Uterine smooth muscle cell (primary cell): ENCODE measurements around the gene ESYT1. TPM values are rescaled to one million over a fixed set of nuclear protein-coding genes. Genes with fewer than 3 reads are reported as not detected.

Experiments
- total RNA-seq: library from RNA; depleted of rRNA; stranded (reverse); fragments of >200 nt; gene quantifications from 2 replicates; pipeline ENCODE4 v1.2.3, GENCODE V29; 2014

The ESYT1 gene, protein sequence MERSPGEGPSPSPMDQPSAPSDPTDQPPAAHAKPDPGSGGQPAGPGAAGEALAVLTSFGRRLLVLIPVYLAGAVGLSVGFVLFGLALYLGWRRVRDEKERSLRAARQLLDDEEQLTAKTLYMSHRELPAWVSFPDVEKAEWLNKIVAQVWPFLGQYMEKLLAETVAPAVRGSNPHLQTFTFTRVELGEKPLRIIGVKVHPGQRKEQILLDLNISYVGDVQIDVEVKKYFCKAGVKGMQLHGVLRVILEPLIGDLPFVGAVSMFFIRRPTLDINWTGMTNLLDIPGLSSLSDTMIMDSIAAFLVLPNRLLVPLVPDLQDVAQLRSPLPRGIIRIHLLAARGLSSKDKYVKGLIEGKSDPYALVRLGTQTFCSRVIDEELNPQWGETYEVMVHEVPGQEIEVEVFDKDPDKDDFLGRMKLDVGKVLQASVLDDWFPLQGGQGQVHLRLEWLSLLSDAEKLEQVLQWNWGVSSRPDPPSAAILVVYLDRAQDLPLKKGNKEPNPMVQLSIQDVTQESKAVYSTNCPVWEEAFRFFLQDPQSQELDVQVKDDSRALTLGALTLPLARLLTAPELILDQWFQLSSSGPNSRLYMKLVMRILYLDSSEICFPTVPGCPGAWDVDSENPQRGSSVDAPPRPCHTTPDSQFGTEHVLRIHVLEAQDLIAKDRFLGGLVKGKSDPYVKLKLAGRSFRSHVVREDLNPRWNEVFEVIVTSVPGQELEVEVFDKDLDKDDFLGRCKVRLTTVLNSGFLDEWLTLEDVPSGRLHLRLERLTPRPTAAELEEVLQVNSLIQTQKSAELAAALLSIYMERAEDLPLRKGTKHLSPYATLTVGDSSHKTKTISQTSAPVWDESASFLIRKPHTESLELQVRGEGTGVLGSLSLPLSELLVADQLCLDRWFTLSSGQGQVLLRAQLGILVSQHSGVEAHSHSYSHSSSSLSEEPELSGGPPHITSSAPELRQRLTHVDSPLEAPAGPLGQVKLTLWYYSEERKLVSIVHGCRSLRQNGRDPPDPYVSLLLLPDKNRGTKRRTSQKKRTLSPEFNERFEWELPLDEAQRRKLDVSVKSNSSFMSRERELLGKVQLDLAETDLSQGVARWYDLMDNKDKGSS
- 475 and 484 TPM in 2 replicates for total RNA-seq

DNA sequence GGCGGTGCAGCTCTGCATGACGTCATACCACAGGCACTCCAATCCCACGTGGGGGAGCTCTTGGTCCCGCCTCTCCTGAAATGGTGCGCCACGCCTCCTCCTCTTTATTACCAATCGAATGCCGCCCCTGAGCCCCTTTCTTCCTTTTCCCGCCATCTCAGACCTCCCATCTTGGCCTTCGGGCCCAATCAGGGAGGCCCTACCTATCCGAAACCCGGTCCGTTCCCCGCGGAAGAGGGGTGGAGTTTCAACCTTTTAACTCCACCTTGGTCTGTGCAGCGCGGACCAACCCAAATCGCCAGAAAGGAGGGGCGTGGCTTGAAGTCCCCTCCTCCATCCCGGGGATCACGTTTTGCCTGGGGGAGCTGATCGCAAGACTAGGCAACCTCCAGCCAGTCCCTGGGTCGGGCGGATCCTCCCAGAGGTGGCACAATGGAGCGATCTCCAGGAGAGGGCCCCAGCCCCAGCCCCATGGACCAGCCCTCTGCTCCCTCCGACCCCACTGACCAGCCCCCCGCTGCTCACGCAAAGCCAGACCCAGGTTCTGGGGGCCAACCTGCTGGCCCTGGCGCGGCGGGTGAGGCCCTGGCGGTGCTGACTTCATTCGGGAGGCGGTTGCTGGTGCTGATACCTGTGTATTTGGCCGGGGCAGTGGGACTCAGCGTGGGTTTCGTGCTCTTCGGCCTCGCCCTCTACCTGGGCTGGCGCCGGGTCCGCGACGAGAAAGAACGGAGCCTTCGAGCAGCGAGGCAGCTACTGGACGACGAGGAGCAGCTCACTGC, at the start of gene ESYT1:
Gene ESYT1 (plus strand): TSS at position 380 of the 782 bp plus-strand sequence. CDS start 53 bp downstream, at position 433.

DNA sequence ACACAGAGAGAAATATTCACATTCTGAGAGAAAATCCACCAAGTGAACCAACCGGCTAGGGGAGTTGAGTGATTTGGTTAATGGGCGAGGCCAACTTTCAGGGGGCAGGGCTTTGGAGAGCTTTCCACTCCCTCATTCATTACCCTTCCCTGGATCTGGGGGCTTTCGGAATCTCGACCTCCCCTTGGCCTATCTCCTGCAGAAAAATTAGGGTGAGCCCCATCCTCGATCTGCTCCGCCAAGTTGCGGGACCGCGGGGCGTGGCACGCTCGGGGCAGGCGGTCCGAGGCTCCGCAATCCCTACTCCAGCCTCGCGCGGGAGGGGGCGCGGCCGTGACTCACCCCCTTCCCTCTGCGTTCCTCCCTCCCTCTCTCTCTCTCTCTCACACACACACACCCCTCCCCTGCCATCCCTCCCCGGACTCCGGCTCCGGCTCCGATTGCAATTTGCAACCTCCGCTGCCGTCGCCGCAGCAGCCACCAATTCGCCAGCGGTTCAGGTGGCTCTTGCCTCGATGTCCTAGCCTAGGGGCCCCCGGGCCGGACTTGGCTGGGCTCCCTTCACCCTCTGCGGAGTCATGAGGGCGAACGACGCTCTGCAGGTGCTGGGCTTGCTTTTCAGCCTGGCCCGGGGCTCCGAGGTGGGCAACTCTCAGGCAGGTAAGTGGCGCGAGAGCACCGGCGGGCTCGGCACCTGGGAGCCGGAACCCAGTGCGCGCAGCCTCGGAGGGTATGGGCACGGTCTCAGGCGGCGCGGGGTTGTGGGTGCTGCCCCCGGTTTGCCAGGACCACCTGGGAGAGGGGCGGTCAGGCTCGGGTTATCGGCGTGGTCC, 48.1 kb upstream of the ESYT1 start, which contains the start of gene ERBB3:
Gene ERBB3 (plus strand): TSS at position 443 of the 833 bp plus-strand sequence. CDS start 136 bp downstream, at position 579.

DNA sequence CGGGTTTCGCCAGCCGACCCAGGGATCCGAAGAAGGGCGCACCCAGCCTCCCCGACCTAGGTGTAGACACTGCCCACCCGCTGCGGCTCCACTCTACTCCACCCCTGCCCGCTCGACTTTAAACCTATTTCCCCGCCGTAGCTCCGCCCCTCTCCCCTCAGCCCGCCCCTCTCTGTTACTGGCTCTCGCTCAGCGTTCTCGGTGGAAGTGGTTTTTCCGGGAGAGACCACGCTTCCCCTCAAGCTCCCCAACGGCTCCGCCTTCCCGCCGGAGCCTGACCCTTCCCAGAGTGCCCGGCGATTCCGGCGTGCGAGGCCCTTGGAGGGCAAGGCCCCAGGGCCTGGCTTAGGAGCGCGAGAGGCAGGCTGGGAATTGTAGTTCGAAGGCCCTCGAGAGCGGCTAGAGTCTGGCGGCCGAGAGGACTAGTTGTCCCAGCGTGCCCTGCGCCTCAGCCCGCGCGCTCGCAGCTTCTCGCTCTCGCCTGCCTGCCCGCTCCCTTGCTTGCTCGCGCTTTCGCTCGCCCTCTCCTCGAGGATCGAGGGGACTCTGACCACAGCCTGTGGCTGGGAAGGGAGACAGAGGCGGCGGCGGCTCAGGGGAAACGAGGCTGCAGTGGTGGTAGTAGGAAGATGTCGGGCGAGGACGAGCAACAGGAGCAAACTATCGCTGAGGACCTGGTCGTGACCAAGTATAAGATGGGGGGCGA, 23.8 kb upstream of the ESYT1 start, which contains the start of gene PA2G4:
Gene PA2G4 (plus strand): TSS at position 451 of the 706 bp plus-strand sequence. CDS start 179 bp downstream, at position 630.

DNA sequence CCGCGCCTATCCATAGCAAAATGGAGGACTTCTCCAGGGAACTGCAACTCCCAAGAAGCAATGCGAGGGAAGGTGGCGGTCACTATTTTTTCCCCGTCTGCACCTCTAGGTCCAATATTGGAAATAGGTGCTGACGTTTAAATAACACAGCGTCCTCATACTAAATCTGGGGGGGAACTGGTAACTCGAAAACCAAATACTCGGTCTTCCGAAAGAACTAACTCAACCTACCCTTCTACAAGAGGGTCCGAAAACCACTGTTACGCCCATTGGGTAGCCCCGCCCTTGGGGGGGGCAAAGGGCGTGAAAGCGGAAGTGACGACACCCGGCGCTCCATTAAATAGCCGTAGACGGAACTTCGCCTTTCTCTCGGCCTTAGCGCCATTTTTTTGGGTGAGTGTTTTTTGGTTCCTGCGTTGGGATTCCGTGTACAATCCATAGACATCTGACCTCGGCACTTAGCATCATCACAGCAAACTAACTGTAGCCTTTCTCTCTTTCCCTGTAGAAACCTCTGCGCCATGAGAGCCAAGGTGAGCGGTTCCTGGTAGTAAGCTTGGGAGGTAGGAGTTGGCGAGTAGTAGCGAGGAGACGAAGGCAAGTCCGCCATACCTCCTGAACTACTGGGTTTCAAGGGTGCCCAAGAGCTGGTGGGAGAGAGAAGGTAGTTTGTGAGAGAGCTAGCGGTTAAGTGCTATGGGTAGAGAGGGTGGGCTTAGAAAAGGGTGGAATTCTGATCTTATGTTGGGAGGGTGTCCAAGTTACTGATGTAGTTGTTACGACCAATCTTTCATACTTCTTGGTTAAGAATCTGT, 11.6 kb upstream of the ESYT1 start, which contains the start of gene RPL41:
Gene RPL41 (plus strand): TSS at position 367 of the 815 bp plus-strand sequence.

DNA sequence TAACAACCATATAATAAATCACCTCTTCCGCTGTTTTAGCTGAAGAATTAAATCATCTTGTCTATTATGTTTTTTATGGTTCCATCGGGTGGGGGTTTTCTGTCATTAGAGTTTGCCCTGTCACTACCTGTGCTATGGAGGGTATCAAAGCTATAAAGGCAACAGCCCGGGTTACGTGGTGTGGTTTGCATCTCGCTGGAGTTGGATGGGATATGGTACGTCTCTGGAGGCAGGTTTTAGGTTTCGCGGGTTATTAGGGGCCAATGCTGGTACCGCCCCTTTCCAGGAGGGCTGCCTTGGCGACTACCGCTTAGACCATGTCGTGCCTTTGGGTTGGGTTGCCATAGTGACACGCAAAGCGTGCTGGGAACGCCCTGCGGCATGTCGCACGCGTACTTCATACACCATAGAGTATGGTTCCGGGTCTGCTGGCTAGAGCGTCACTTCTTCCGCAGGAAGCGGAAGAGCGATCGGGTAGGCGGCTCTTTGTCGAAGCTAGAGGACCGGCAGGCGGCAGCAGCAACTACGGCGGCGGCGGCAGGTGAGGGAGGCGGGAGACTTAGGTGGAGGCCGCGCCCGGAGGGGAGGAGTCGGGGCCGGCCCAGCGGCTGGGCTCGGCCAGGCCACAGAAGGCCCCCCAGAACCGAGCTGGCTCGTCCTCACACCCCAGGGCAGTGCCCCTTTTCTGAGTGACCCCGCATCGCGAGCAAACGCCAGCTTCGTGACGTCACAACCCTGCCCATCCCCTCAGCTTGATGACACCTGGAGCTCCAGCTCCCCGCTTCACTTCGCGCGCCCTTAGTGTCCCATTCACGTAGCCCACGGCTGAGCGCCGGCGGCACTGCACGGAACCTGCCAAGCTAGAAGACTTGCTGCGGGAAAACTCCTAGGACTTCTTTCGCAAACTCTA, 10.0 kb upstream of the ESYT1 start, which contains the start of gene ZC3H10:
Gene ZC3H10 (plus strand): TSS at position 489 of the 910 bp plus-strand sequence. CDS start 2,297 bp downstream, outside the sequence.

DNA sequence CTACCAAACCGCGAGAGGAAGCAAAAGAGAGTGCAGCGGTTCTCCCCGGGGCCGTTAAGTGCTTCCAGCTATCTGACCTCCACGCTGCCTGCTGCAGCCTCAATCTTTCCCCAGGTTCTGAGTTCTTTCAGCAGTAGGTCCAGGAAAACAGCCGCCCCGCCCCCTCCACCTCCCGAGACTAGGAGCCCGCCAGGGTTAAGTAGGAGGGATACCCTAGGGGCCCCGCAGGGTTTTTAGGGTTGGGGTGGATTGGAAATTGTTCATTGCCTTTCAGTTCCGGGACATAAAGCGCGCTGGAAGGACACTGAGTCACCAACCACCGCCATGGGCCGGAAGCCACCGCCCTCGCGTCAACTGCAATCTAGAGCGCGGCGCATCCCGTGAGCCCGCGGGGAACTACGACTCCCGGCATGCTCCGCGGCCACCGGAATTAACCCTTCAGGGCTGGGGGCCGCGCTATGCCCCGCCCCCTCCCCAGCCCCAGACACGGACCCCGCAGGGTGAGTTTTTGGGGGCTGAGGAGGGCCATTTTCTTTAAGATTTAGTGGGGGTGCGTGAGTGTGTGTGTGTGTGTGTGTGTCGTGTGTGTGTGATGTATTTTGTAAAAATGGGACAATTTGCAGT, 24.2 kb downstream of the ESYT1 start, which contains the start of gene MYL6B:
Gene MYL6B (plus strand): TSS at position 456 of the 624 bp plus-strand sequence. CDS start 1,332 bp downstream, outside the sequence.

DNA sequence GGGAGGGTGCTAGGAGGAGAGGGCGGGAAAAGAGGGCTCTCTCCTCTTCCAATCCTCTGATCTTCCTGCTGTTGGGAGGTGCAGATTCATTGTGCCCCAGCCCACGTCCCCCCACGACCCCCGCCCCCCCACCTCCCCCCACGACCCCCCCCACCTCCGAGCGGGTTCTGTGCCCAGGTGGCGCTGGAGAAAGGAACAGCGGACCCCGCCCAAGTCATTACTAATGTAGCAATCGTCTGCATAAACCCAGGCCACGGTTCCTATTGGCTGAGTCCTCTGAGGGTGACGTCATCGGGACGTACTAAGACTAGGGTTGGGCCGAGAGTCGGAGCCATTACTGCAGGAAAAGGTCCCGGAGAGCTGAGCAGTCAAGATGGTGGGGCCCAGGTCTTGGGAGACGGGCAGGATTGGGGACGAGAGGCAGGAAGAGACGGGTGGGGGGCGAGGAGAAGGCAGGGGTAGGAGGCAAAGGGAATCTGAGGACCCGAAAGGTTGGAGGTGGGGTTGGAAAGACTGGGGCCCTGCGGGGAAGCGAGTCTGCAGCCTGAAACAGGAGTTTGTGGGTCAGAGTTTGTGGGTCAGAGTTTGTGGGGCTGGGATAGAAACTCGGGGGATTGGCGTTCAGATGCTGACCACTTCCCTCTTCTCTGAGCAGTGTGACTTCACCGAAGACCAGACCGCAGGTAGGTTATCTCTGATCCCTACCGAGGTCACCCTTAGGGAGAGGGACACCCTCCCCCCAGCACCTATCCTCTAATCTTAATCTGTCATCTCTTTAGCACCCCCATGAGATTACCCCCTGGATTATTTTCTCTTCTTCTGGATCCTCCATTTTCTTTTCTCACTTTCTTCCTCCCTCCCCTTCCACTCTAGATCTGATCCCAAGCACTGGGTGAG, 30.2 kb downstream of the ESYT1 start, which contains the start of gene MYL6:
Gene MYL6 (plus strand): TSS at position 331 of the 897 bp plus-strand sequence. CDS start 43 bp downstream, at position 374.

DNA sequence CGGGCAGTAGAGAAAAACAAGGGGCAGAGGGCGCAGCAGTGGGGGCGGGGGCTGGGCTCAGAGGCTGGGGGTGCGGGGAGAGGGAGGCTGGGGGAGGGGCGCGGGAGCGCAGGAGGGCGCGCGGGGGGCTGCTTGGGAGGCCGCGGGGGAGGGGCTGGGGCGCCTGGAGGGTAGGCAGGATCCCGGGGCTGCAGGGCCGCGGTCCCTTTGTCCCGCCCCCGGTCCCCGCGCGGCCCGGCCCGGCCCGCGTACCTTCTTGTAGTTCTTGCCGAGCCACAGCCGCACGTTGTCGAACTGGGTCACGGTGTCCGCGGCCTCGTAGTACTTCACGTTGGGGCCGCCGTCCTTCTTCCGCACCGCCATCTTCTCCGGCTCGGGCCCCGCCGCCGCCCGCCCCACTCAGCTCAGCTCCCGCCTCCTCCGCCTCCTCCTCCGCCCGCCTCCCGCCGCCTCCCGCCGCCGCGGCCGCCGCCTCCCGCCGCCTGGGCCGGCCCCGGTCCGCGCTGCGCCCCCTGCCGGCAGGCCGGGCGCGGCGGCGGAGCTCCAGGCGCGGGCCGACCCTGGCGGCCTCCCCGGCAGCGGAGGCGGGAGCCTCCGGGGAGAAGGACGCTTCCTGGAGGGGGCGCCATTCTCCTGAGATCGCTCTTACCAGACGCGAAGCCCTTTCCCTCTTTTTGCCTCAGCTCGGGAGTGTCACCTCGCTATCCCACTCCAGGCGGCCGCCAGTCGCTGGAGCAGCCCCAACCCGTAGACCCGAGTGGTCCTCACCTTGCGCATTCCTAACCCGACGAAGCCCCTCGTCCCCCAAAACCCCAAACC, 61.2 kb downstream of the ESYT1 start, which contains the start of gene SMARCC2:
Gene SMARCC2 (minus strand): TSS at position 385 of the 819 bp plus-strand sequence. CDS start 22 bp downstream, at position 363.

Other genes with a start within 250 kb of the ESYT1 start
- 24.9 and 32.4 TPM in 2 replicates for gene PYM1, start 200.4 kb upstream of the ESYT1 start, total RNA-seq
- 29.8 and 32.7 TPM in 2 replicates for gene DGKA, start 197.1 kb upstream of the ESYT1 start, total RNA-seq
- 0.22 and 1.5 TPM in 2 replicates for gene PMEL, start 162.2 kb upstream of the ESYT1 start, total RNA-seq
- 12.2 and 28.4 TPM in 2 replicates for gene CDK2, start 161.4 kb upstream of the ESYT1 start, total RNA-seq
- 41.6 and 51.5 TPM in 2 replicates for gene RAB5B, start 154.2 kb upstream of the ESYT1 start, total RNA-seq
- 9.1 and 10.8 TPM in 2 replicates for gene SUOX, start 131.0 kb upstream of the ESYT1 start, total RNA-seq
- gene IKZF4, start 107.2 kb upstream of the ESYT1 start, total RNA-seq, result 1.5 TPM in 2 replicates
- 174 and 483 TPM in 2 replicates for gene RPS26, start 86.3 kb upstream of the ESYT1 start, total RNA-seq
- 0.11 and 0.75 TPM in 2 replicates for gene ERBB3, start 48.1 kb upstream of the ESYT1 start, total RNA-seq
- gene PA2G4, start 23.7 kb upstream of the ESYT1 start, total RNA-seq, result 107 and 254 TPM in 2 replicates
- 1,557 and 2,417 TPM in 2 replicates for gene RPL41, start 11.6 kb upstream of the ESYT1 start, total RNA-seq
- 4.7 and 6.3 TPM in 2 replicates for gene ZC3H10, start 10.0 kb upstream of the ESYT1 start, total RNA-seq
- 59.2 and 112 TPM in 2 replicates for gene MYL6B, start 24.3 kb downstream of the ESYT1 start, total RNA-seq
- gene MYL6, start 30.1 kb downstream of the ESYT1 start, total RNA-seq, result 2,082 and 2,483 TPM in 2 replicates
- 46.2 and 47.1 TPM in 2 replicates for gene SMARCC2, start 61.2 kb downstream of the ESYT1 start, total RNA-seq
- gene RNF41, start 93.7 kb downstream of the ESYT1 start, total RNA-seq, result 117 and 180 TPM in 2 replicates
- 19.0 and 34.4 TPM in 2 replicates for gene NABP2, start 96.1 kb downstream of the ESYT1 start, total RNA-seq
- gene SLC39A5, start 101.8 kb downstream of the ESYT1 start, total RNA-seq, result 1.00 TPM in 1 of 2 replicates, not detected in the other
- 18.0 and 21.7 TPM in 2 replicates for gene ANKRD52, start 130.1 kb downstream of the ESYT1 start, total RNA-seq
- 6.2 and 7.4 TPM in 2 replicates for gene COQ10A, start 138.7 kb downstream of the ESYT1 start, total RNA-seq
- 68.9 and 122 TPM in 2 replicates for gene CS, start 172.1 kb downstream of the ESYT1 start, total RNA-seq
- gene CNPY2, start 187.7 kb downstream of the ESYT1 start, total RNA-seq, result 87.5 and 89.6 TPM in 2 replicates
- gene PAN2, start 205.7 kb downstream of the ESYT1 start, total RNA-seq, result 22.6 and 25.4 TPM in 2 replicates
- 0.22 TPM in 1 of 2 replicates, not detected in the other for gene IL23A, start 210.6 kb downstream of the ESYT1 start, total RNA-seq
- 147 and 327 TPM in 2 replicates for gene STAT2, start 231.8 kb downstream of the ESYT1 start, total RNA-seq
- gene APOF, start 234.6 kb downstream of the ESYT1 start, total RNA-seq, result not detected in 2 replicates